ENCODE measurements around the gene KLK15.

DNA sequence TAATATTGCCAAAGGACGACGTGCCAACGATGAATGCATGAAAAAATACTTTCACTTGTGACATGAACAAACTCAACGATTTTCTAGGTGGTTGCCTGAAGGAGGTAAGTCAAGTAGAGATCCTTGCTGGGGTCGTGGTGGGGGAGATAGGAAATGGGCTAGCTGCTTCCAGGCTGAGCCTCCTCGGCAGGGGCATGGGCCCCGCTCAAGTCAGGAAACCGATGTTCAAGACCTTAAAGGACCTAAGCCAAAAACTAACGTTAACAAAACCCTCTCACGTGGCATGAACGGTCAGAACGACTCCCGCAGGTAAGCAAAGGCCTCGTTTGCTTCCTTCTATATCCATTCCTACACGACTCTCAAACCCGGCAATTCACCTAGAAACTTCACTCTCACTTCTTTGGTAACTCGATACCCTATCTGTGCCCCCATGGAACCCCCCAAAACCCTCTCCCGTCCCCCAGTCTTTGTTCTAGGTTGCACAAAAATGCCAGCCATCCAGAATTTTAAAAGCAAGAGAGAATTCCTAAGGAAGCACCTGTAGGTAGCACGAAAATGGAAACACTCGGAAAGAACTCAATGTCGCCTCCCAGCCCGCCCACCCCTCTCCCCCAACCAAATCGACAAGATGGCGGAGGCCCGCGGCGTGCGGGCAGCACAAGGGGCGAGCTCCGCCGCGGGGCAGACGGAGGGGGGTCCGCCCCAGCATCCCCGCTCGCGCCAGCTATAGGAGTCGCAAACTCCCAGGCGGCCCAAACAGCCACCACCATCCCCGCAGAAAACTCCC, 29.5 kb downstream of the KLK15 start:
- no peak for TF ChIP-seq GLIS3 (CRISPR knock-in tag; IDR thresholded peaks at IDR 0.05)
- TF ChIP-seq POU6F1 (CRISPR knock-in tag; IDR thresholded peaks at IDR 0.05; ENCODE audit: borderline replicate concordance, low read depth): no peak
- no peak for TF ChIP-seq ZFP3 (CRISPR knock-in tag; IDR thresholded peaks at IDR 0.05)
- no peak for TF ChIP-seq SNAI2 (CRISPR knock-in tag; IDR thresholded peaks at IDR 0.05)
- TF ChIP-seq BACH2 (CRISPR knock-in tag; IDR thresholded peaks at IDR 0.05; ENCODE audit: borderline replicate concordance): no peak
- TF ChIP-seq ARNTL (CRISPR knock-in tag; IDR thresholded peaks at IDR 0.05; ENCODE audit: borderline replicate concordance, low read depth): no peak
- TF ChIP-seq ZNF565 (CRISPR knock-in tag; conservative IDR thresholded peaks at IDR 0.05; ENCODE audit: low read depth): no peak
- no peak for TF ChIP-seq ISL1 (CRISPR knock-in tag; IDR thresholded peaks at IDR 0.05)
- no peak for TF ChIP-seq RARB (CRISPR knock-in tag; IDR thresholded peaks at IDR 0.05)
- TF ChIP-seq TCF4 (CRISPR knock-in tag; IDR thresholded peaks at IDR 0.05; ENCODE audit: borderline replicate concordance): no peak
- no peak for TF ChIP-seq CSDC2 (CRISPR knock-in tag; IDR thresholded peaks at IDR 0.05)
- no peak for TF ChIP-seq PATZ1 (CRISPR knock-in tag; IDR thresholded peaks at IDR 0.05; ENCODE audit: borderline replicate concordance)
- no peak for TF ChIP-seq CREB5 (CRISPR knock-in tag; IDR thresholded peaks at IDR 0.05; ENCODE audit: low read depth)
- TF ChIP-seq, protein P1, sequence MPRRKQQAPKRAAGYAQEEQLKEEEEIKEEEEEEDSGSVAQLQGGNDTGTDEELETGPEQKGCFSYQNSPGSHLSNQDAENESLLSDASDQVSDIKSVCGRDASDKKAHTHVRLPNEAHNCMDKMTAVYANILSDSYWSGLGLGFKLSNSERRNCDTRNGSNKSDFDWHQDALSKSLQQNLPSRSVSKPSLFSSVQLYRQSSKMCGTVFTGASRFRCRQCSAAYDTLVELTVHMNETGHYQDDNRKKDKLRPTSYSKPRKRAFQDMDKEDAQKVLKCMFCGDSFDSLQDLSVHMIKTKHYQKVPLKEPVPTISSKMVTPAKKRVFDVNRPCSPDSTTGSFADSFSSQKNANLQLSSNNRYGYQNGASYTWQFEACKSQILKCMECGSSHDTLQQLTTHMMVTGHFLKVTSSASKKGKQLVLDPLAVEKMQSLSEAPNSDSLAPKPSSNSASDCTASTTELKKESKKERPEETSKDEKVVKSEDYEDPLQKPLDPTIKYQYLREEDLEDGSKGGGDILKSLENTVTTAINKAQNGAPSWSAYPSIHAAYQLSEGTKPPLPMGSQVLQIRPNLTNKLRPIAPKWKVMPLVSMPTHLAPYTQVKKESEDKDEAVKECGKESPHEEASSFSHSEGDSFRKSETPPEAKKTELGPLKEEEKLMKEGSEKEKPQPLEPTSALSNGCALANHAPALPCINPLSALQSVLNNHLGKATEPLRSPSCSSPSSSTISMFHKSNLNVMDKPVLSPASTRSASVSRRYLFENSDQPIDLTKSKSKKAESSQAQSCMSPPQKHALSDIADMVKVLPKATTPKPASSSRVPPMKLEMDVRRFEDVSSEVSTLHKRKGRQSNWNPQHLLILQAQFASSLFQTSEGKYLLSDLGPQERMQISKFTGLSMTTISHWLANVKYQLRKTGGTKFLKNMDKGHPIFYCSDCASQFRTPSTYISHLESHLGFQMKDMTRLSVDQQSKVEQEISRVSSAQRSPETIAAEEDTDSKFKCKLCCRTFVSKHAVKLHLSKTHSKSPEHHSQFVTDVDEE (CRISPR knock-in tag; IDR thresholded peaks at IDR 0.05): no peak
